Measurements from ENCODE around the gene FAM118B. TPM values are rescaled to one million over a fixed set of nuclear protein-coding genes. Genes with fewer than 3 reads are reported as not detected.

The FAM118B gene
- total and polyA plus RNA-seq, 2 of the 8 experiments (the other 6 are each of a cell fraction or from before 2014, with no cell fraction given): 25.3 to 48.3 TPM

DNA sequence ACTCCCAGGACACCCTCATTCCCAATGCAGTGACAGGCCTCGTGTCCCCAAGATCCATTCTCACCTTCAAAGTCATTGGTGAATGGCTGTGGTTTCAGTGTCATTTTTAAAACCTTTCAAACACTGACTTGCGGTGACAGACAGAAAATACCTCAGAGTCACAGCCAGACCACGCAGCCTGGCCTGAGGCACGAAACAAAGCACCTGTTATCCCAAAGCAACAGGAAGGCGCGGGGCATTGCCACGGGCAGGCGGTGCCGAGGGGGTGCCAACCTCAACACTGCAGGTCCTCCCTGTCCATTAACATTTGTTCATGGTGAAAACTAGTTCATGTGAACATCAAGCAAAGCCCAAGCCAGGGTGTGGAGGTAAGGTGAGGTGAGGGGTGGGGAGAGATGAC is 38.3 kb upstream of the FAM118B start:
- H3K14ac ChIP-seq (ENCODE audit: insufficient read length): no peak overlapping the region
- DNase-seq (ENCODE audit: low read depth in 1 of 2, low spot score in 2 of 2) (no peak), FAIRE-seq (no peak)
- TF ChIP-seq SIRT6 (IDR thresholded peaks at IDR 0.05; ENCODE audit: low read length) (no peak), CTBP2 (IDR thresholded peaks at IDR 0.05; ENCODE audit: borderline replicate concordance, insufficient read depth, insufficient read length, low read length) (no peak), TAF1 (IDR thresholded peaks at IDR 0.05; ENCODE audit: low read depth, low read length) (no peak), CEBPB (IDR thresholded peaks at IDR 0.05; ENCODE audit: low read depth, low read length) (no peak)

More for the DNA sequence above, 38.3 kb upstream of the FAM118B start:
- Histone ChIP-seq H3K4ac (replicated peaks; ENCODE audit: insufficient read length, low read depth, low read length) (no peak overlapping the region), H4K91ac (replicated peaks; ENCODE audit: insufficient read length, low read length) (no peak overlapping the region), H4K20me1 (replicated peaks in 1 of 2; ENCODE audit: control insufficient read depth in 1 of 2, insufficient read depth in 2 of 2, low read length in 2 of 2) (no peaks in the 10 kb centered on the region), H3K79me2 (ENCODE audit: control insufficient read depth in 1 of 2, insufficient read depth in 2 of 2, low read length in 2 of 2) (no peaks in the 10 kb centered on the region), H3K9me3 (ENCODE audit: insufficient read depth in 2 of 2, low read depth in 1 of 2, low read length in 1 of 2) (no peaks in the 10 kb centered on the region), H2BK120ac (replicated peaks; ENCODE audit: low read depth, low read length) (no peak overlapping the region), H3K27me3 (replicated peaks in 1 of 4; ENCODE audit: control insufficient read depth in 3 of 4, extremely low read depth in 1 of 4, insufficient read depth in 3 of 4, low read length in 3 of 4) (no peaks in the 10 kb centered on the region), H3K4me3 (ENCODE audit: extremely low read depth in 1 of 4, insufficient read depth in 2 of 4, low read depth in 3 of 4, low read length in 4 of 4) (no peak overlapping the region), H3K23ac (ENCODE audit: insufficient read length) (no peak overlapping the region), H4K5ac (ENCODE audit: insufficient read length, low read depth, low read length) (no peak overlapping the region), H3K4me2 (ENCODE audit: insufficient read depth in 1 of 2, low read depth in 2 of 2, low read length in 2 of 2) (no peak overlapping the region), H3K18ac (ENCODE audit: extremely low read depth, low read length) (no peak overlapping the region), H2BK5ac (ENCODE audit: low read depth, low read length) (no peak overlapping the region), H2BK15ac (ENCODE audit: low read length) (no peak overlapping the region), H3K36me3 (ENCODE audit: control insufficient read depth in 2 of 4, insufficient read depth in 4 of 4, low read length in 3 of 4) (no peaks in the 10 kb centered on the region), H3K27ac (ENCODE audit: low read depth, low read length) (no peak overlapping the region), H3K79me1 (ENCODE audit: low read depth, low read length) (no peaks in the 10 kb centered on the region), H4K8ac (ENCODE audit: extremely low read depth, insufficient read depth, low read length) (no peak overlapping the region), H2BK12ac (ENCODE audit: low read depth, low read length) (no peak overlapping the region), H2AK5ac (ENCODE audit: low read depth, low read length) (no peak overlapping the region), H3K23me2 (ENCODE audit: low read depth, low read length) (no peaks in the 10 kb centered on the region; the same call in 1 of the 2 replicates), H3K9ac (replicated peaks in 1 of 4; ENCODE audit: extremely low read depth in 1 of 4, low read depth in 3 of 4, low read length in 3 of 4) (no peak overlapping the region), H2AFZ (ENCODE audit: low read length) (no peak overlapping the region), H2BK20ac (ENCODE audit: low read length) (no peak overlapping the region), H3K4me1 (replicated peaks in 1 of 4; ENCODE audit: control insufficient read depth in 3 of 4, insufficient read depth in 4 of 4, low read length in 3 of 4) (peaks cover 0 to 5% (median 3%) of the 10 kb centered on the region in 4 experiments; a peak in 3 of 7 replicates), H3K56ac (replicated peaks; ENCODE audit: insufficient read length, low read depth, low read length) (no peak overlapping the region)
- CTCF ChIA-PET (ENCODE audit: partially characterized antibody): no interaction called here
- WGBS, 2 experiments (ENCODE audit: extremely low coverage in 1 of 2, insufficient coverage in 1 of 2, insufficient read length in 1 of 2, insufficient replicate concordance in 2 of 2, low coverage in 1 of 2, low lambda C conversion rate in 2 of 2, missing lambda C conversion rate in 1 of 2): 97% methylated on average over 9 of the region's 9 CpGs; no CpG with 5 or more reads in 1 of the 2 experiments
- POLR2A ChIA-PET (ENCODE audit: partially characterized antibody): interaction anchor here (1.6 kb wide), 1 partner anchor 8 kb away, joined by 3 read pairs; no protein-coding TSS in a partner anchor
